H1 (cell line): Measurements from ENCODE around the gene GBP4. TPM values are rescaled to one million over a fixed set of nuclear protein-coding genes. Genes with fewer than 3 reads are reported as not detected.

ENCODE experiments used
- BACH1 ChIP-seq: IDR thresholded peaks from 2 replicates; pipeline ENCODE4 v1.6.1; 2012; ENCODE audit warnings: low read length, improper control_type of control experiment
- FOSL1 ChIP-seq: IDR thresholded peaks from 2 replicates; pipeline ENCODE4 v1.6.1; 2011; ENCODE audit warnings: mild to moderate bottlenecking, low read depth, low read length, moderate library complexity; ENCODE audit not compliant: insufficient read depth
- GABPA ChIP-seq: IDR thresholded peaks from 2 replicates; pipeline ENCODE4 v1.6.1; 2011; ENCODE audit warnings: mild to moderate bottlenecking, low read length, moderate library complexity, borderline replicate concordance; ENCODE audit not compliant: insufficient read depth
- KDM1A ChIP-seq: fragments of 200-600, 300-600 bp; sonication (generic); IDR thresholded peaks from 2 replicates; pipeline ENCODE4 v1.7.1; 2016; ENCODE audit warnings: mild to moderate bottlenecking, low read length, borderline replicate concordance
- POLR2A ChIP-seq, 2 experiments: IDR thresholded peaks; 1 replicate in 1 of 2; 2 replicates in 1 of 2; pipeline ENCODE4 v1.6.1; 2011; ENCODE audit warnings: low read depth in 2 of 2, low read length in 2 of 2, mild to moderate bottlenecking in 2 of 2; ENCODE audit errors: control extremely low read depth in 1 of 2
- RFX5 ChIP-seq: IDR thresholded peaks from 2 replicates; pipeline ENCODE4 v1.6.1; 2011; ENCODE audit warnings: low read depth, low read length, improper control_type of control experiment, borderline replicate concordance
- SAP30 ChIP-seq: fragments of 300-600 bp; sonication (generic); IDR thresholded peaks from 2 replicates; pipeline ENCODE4 v1.7.1; 2012; ENCODE audit warnings: low read length, moderate library complexity, mild to moderate bottlenecking, inconsistent platforms; ENCODE audit not compliant: insufficient read depth, insufficient replicate concordance
- TAF7 ChIP-seq: optimal IDR thresholded peaks from 2 replicates; pipeline ENCODE3; 2011; ENCODE audit warnings: low read depth, mild to moderate bottlenecking, inconsistent platforms, low read length, moderate library complexity, borderline replicate concordance
- polyA plus RNA-seq, 7 experiments: library from polyadenylated mRNA; depleted of rRNA in 3 of 7; stranded (reverse) in 5 of 7; unstranded in 2 of 7; fragments of >200 nt in 5 of 7; fragments of 200-250 nt in 2 of 7; gene quantifications; 1 replicate in 5 of 7; 2 replicates in 1 of 7; 4 replicates in 1 of 7; pipeline versions ENCODE4 v1.2.1 to v1.2.3, GENCODE V29; 2011 to 2013; ENCODE audit warnings: missing spikeins in 2 of 7, mixed read lengths in 2 of 7
- total RNA-seq: library from RNA; stranded (reverse); fragmentation: NEBNext Ultra II Directional; extraction: Animal tissue kit (Norgen Biotek cat#: 25700); gene quantifications from 2 replicates; pipeline ENCODE4 v1.2.1, GENCODE V29; 2021
- TF ChIP-seq, protein P1 (sequence below): fragments of 300-600 bp; sonication (generic); IDR thresholded peaks from 2 replicates; pipeline ENCODE4 v1.7.1; 2012; ENCODE audit warnings: low read length, moderate library complexity, mild to moderate bottlenecking, inconsistent platforms; ENCODE audit not compliant: insufficient replicate concordance
- TF ChIP-seq, protein P2 (sequence below): IDR thresholded peaks from 2 replicates; pipeline ENCODE4 v1.6.1; 2011; ENCODE audit warnings: low read length, improper control_type of control experiment

GBP4 gene
- total and polyA plus RNA-seq, 2 of the 8 experiments (the other 6 are each of a cell fraction or from before 2014, with no cell fraction given) = 0.02 TPM; not detected in 1

DNA sequence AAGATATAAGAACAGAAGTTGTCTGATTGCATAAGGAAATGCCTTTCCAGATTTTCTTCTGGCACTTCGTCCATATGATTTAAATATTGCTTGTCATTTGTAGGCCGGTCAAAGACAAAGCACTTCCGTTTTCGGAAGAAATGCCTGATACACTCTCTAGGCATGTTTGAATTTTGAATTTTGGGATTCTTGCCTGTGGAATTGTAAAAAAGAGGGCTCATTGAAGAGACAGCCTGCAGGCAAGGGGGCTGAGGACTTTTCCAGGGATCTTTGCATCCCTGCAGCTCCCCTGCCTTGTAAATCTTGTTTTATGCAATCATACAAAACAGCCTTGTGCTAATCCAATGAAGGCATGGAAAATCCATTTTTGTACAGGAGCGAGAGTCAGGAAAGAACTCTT lies 7.4 kb downstream of the GBP4 start (continued):
- TF ChIP-seq, protein P1, sequence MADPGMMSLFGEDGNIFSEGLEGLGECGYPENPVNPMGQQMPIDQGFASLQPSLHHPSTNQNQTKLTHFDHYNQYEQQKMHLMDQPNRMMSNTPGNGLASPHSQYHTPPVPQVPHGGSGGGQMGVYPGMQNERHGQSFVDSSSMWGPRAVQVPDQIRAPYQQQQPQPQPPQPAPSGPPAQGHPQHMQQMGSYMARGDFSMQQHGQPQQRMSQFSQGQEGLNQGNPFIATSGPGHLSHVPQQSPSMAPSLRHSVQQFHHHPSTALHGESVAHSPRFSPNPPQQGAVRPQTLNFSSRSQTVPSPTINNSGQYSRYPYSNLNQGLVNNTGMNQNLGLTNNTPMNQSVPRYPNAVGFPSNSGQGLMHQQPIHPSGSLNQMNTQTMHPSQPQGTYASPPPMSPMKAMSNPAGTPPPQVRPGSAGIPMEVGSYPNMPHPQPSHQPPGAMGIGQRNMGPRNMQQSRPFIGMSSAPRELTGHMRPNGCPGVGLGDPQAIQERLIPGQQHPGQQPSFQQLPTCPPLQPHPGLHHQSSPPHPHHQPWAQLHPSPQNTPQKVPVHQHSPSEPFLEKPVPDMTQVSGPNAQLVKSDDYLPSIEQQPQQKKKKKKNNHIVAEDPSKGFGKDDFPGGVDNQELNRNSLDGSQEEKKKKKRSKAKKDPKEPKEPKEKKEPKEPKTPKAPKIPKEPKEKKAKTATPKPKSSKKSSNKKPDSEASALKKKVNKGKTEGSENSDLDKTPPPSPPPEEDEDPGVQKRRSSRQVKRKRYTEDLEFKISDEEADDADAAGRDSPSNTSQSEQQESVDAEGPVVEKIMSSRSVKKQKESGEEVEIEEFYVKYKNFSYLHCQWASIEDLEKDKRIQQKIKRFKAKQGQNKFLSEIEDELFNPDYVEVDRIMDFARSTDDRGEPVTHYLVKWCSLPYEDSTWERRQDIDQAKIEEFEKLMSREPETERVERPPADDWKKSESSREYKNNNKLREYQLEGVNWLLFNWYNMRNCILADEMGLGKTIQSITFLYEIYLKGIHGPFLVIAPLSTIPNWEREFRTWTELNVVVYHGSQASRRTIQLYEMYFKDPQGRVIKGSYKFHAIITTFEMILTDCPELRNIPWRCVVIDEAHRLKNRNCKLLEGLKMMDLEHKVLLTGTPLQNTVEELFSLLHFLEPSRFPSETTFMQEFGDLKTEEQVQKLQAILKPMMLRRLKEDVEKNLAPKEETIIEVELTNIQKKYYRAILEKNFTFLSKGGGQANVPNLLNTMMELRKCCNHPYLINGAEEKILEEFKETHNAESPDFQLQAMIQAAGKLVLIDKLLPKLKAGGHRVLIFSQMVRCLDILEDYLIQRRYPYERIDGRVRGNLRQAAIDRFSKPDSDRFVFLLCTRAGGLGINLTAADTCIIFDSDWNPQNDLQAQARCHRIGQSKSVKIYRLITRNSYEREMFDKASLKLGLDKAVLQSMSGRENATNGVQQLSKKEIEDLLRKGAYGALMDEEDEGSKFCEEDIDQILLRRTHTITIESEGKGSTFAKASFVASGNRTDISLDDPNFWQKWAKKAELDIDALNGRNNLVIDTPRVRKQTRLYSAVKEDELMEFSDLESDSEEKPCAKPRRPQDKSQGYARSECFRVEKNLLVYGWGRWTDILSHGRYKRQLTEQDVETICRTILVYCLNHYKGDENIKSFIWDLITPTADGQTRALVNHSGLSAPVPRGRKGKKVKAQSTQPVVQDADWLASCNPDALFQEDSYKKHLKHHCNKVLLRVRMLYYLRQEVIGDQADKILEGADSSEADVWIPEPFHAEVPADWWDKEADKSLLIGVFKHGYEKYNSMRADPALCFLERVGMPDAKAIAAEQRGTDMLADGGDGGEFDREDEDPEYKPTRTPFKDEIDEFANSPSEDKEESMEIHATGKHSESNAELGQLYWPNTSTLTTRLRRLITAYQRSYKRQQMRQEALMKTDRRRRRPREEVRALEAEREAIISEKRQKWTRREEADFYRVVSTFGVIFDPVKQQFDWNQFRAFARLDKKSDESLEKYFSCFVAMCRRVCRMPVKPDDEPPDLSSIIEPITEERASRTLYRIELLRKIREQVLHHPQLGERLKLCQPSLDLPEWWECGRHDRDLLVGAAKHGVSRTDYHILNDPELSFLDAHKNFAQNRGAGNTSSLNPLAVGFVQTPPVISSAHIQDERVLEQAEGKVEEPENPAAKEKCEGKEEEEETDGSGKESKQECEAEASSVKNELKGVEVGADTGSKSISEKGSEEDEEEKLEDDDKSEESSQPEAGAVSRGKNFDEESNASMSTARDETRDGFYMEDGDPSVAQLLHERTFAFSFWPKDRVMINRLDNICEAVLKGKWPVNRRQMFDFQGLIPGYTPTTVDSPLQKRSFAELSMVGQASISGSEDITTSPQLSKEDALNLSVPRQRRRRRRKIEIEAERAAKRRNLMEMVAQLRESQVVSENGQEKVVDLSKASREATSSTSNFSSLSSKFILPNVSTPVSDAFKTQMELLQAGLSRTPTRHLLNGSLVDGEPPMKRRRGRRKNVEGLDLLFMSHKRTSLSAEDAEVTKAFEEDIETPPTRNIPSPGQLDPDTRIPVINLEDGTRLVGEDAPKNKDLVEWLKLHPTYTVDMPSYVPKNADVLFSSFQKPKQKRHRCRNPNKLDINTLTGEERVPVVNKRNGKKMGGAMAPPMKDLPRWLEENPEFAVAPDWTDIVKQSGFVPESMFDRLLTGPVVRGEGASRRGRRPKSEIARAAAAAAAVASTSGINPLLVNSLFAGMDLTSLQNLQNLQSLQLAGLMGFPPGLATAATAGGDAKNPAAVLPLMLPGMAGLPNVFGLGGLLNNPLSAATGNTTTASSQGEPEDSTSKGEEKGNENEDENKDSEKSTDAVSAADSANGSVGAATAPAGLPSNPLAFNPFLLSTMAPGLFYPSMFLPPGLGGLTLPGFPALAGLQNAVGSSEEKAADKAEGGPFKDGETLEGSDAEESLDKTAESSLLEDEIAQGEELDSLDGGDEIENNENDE = no peak
- TF ChIP-seq TAF7 (no peak), FOSL1 (no peak), GABPA (no peak), RFX5 (no peak), SAP30 (no peak), KDM1A (no peak), POLR2A (IDR thresholded peaks at IDR 0.05; ENCODE audit: control extremely low read depth in 1 of 2, low read depth in 2 of 2, low read length in 2 of 2) (no peak), BACH1 (no peak)
- TF ChIP-seq, protein P2, sequence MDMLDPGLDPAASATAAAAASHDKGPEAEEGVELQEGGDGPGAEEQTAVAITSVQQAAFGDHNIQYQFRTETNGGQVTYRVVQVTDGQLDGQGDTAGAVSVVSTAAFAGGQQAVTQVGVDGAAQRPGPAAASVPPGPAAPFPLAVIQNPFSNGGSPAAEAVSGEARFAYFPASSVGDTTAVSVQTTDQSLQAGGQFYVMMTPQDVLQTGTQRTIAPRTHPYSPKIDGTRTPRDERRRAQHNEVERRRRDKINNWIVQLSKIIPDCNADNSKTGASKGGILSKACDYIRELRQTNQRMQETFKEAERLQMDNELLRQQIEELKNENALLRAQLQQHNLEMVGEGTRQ = no peak
